Measurements from ENCODE around the gene CARS2.

Gene CARS2

DNA sequence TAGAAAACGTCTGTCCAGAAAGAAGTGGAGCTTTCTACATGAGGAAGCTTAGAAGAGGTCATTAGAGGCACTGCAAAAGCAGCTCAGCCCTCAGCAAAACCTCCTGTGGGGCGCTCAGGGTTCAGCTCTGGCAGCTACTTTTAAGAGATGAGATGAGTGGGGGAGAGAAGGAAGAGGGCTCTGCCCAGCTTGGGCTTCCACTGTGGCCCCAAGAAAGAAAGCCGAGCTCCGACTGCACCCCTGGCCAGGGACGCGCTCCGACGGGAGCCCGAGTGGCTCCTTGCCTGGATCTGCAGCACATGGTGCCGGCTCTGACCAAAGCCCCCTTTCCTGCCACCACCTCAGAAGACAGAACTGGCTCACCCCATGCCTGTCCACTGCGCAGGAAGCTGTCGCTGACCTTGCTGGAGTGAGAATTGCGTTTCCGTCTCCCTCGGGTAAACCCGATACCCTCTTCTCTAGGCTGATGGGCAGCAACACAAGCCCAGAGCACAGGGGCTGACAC, 54.1 kb downstream of the CARS2 start:
- DNase-seq (ENCODE audit: low read depth): no peak

DNA sequence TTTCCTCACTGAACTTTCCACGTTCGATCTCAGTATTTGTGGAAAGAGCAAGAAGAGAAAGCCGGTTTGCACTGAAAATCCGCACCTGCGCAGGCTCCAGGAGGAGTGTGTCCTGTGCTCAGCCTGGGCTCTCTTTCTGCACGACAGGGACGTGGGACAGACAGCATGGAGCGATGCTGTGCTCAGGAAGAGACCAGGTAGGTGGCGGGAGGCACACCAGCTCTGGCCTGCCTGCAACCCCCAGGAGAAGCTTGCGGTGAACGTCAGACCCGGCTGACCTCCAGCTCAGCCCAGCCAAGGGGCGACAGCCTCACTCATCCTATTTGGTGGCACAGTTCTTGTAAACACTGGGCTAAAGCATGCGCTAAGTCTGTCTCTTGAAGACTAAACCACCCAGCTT, 54.6 kb downstream of the CARS2 start:
- DNase-seq (ENCODE audit: low read depth): no peak

DNA sequence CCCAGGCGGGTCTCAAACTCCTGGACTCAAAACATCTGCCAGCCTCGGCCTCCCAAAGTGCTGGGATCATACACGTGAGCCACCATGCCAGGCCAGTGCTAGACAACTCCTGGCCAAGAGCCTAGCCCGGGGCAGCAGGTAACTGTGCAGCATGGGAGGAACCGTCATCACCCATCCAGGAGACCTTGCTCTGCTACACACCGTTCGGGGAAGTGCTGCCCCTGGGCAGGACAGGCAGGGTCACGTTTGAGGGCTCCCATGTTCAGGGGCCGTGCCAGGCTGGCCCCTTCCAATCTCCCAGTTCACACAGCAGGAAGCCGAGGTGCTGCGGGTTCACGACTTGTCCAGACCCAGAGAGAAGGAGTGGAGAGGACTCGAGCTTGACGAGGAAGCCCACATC, 55.5 kb downstream of the CARS2 start:
- no peak for DNase-seq (ENCODE audit: low read depth)

DNA sequence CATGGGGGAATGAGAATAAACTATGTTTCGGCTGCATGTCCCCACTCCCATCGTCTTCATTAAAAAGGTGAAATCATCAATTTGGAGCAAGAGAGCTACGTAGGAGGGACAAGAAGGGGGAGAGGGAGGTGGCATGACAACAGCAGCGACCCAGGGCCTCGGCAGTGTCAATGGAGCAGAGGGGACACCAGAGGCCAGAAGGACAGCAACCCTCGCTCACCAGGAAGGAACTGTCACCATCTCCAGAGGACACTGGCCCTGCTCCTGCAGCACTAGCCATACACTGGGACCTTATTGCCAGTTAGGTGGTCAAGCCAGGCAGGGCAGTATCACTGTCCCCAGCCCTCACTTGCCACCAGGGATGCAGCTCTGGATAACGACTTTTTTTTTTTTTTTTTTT, 56.4 kb downstream of the CARS2 start:
- no peak for DNase-seq (ENCODE audit: low read depth)

DNA sequence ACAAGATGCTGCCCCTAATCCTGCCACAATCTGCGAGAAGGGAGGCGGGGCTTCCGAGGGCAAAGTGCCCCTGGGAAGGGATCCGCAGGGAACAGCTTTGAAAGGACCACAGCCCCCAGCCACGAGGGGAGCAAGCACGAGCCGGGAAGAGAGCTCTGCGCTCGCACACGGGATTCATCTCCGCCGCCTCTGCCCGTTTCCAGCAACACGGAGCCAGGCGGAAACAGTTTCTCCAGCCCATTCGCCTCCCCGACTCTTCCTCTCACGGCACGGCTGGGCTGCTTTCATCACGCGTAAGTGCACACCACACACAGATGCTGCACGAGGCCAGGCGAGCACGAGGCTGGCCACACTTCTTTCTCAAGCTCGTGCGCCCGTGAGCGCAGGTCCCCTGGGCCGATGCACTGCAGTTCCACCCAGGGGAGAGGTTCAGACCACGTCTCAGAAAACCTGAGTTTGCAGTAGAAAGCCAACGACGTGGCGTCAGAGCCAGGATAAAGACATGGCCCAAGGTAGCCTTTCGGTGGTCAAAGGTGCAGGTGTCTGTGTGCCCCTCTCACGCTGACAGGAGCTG, 57.0 kb downstream of the CARS2 start:
- DNase-seq (ENCODE audit: low read depth): no peak

DNA sequence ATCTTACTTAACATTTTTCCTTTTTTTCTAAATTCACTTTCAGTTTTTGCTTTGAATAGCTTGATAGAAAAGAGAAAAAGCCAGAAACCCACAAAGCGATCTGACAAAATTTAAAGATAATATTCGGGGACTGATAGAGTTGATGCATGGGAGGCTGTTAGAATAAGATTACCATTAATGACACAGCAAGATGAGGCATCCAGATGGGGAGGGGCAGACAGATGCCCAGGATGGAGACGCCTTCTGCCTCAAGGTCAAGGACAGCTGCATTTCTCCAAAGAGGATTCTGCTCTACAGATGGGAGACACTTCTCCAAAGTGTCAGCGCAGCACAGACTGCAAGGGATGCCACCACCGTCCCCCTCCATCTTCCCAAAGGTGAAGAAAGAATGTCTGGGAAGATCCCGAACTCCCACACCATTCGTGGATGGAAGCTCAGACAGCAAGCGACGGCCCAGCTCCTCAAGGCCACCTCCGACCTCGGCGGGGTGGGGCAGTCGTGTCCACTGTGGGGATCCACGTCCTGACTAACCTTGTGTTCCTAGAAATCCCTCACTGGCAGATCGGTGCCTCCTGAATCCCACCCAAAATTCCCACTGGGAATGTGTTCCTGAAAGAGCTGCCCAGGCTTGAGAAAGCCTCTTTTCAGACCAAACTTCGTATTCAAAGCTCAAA, 57.6 kb downstream of the CARS2 start:
- no peak for DNase-seq (ENCODE audit: low read depth)

DNA sequence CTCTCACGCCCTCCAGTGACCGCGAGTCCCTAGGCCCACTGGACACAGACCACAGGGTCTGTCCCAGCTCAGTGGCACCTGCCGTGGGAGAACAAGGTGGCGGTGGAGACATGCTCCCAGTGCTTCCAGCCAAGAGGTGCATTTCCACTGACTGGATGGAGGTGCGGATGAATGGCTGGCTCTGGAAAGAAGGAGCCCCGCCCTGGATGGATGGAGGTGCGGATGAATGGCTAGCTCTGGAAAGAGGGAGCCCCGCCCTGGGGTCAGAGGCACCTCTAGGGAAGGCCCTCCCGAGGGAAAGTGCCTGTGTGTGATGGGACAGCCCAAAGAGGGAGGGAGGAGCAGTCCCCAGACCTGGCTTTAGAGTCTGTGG, 58.6 kb downstream of the CARS2 start:
- no peak for DNase-seq (ENCODE audit: low read depth)

DNA sequence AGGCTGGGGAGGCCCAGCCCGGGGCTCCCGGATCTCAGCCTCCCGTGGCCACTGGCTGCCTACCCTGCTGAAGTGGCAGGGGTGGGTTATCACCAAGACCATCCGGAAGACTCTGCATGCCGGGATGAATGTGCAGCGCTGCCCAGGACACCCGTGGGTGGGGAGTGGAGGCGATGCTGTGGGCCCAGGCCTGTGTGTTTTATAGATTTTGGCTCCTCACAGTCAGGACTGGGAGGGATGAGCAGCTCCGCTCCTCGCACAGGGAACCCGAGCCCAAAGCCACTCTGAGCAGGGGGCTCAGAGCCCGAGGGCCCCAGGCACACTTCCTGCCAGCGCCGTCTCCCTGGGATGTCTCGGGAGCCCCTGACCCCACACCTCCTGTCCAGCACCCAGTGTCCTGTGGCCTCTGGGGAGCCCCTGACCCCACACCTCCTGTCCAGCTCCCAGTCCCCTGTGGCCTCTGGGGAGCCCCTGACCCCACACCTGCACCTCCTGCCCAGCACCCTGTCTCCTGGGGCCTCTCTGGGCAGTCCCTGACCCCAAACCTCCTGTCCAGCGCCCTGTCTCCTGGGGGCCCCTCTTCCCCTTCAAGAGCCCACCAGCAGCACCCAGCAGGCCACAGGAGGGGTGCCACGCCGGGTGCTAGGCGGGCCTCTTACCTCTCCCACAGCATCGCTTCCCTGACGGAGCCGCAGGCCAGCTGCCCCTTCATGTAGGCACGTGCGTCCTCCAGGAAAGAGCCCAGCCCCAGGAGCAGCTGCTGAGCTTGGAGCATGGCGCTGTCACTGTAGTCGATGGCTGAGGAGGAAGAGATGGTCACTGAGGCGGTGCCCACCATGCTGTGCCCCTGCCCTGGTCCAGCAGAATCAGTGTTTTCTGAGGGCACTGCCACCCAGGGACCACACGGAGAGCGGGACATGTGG, 59.2 kb downstream of the CARS2 start:
- no peak for DNase-seq (ENCODE audit: low read depth)

DNA sequence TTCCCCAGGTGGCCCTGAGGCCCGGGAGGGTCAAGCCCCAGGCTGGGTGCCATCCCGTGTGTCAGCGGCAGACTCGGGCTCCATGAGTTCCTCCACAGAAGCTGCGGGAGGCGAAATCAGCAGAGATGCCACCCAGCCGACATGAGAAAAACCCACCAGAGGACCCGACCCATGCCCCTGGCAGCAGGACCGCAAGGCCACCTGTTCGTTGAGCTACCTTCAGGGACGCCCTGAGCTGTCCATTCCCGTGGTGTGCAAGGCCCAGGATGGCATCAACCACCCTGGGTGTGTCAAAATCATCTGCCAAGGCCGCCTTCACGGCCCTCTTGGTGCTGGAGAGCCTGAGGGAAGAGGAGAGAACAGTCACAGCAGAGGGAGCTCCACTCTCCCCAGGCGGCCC, 60.2 kb downstream of the CARS2 start:
- no peak for DNase-seq (ENCODE audit: low read depth)

DNA sequence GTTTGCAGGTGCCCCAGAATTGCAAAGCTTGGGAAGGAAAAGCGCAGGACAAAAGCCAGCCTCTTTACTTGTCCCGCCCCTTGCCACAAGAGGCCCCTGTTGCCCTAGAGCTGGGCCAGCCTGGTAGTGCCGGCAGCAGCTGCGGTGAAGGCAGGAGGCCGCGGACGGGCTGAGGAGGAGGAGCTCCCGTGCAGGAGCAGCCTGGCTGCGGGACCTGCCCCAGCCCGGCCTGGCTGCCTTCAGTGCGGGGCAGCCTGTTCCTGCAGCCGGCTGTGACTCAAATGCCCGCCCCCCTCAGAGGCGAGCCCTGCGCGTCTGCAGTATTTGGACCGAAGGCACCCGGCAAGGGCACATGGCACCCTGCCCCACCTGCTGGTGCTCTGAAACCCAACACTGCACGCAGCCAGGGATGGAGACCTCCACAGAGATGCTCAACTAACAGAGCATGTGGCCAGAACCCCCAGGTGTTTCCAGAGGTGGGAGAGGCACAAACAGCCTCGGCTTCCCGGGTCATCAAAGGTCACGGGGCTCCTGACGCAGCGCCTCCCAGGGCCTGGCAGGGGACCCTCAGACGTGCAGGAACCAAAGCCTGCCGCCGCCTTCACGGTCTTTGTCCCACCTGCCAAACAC, 60.9 kb downstream of the CARS2 start:
- peak; percentile 77 for DNase-seq (ENCODE audit: low read depth)

DNA sequence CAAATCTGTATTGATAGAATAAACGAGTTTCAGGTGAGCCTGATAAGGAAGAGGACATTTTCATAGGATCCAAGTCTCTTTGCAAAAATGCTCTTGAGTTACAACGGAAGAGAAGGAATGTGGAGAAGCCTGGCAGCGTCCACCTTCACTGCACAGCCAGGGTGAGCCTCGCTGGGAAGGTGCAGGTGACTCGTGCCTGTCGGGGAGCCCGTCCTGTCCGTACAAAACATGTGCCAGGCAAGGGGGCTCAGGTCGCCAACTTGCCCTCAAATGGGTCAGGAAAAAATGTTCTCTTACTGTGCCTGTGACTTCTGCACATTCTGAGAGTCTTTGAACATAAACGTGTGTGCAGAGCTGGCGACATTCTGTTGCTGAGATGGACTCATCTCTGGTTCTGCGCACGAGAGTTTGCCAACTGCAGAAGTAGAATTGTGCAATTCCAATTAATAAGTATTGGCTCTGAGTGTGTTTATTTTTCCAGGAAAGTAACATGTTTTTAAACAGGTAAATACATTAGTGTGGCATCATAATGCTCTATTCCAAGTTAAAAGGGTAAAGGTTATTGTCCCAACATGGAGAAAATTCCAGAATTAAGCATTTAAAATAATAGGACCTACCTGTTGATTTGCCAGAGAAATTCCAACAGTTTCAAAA, 62.0 kb downstream of the CARS2 start:
- DNase-seq (ENCODE audit: low read depth): peak; percentile 18

DNA sequence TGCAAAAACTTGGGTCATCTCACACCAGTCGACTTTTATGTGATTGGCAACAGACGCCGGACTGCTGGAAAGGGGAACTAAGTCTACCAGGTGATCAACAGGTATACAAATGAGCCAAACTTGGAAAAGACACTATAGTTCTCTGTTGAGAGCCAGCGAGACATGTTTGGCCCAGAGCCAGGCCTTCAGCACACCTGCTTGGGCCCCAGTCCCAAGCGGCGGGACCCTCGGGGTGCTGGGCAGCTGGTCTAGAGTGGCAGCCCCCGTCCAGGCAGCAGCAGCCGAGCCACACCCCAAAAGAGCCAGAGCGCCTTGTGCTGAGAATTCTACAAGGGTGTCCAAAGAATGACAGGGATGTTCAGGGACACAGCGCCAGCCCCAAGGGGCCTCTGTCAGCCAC, 62.6 kb downstream of the CARS2 start:
- DNase-seq (ENCODE audit: low read depth): no peak

DNA sequence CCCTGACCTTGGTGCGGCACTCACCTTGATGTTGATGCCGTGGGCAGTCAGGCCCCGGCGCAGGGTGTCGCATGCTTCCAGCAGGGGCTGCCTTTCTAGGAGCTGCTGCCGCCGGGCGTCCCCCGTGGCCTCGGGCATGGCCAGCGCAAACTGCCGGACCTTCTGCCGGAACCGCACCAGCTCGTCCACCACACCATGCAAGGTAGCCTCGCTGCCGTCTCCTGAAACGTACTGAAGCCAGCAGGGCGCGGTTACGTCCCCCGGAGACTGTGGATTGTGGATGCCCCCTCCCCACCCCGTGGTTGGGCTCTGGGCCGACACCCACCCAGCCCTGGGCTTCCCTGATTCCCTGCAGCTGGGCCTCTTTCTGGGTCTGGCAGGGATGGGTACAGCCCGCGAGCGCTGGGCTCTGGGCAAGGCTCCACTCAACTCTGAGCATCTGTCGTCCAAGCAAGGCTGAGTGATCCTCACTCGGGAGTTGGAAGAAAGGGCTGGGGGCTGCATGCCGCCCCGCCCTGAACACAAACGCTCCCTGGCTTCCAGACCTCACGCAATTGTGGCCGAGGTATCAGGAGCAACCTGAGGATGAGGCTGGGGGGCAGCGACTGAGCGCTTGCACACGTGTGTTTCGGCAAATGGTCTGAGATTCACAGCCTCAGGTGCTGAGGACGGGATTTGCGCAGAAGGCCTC, 63.5 kb downstream of the CARS2 start:
- no peak for DNase-seq (ENCODE audit: low read depth)

DNA sequence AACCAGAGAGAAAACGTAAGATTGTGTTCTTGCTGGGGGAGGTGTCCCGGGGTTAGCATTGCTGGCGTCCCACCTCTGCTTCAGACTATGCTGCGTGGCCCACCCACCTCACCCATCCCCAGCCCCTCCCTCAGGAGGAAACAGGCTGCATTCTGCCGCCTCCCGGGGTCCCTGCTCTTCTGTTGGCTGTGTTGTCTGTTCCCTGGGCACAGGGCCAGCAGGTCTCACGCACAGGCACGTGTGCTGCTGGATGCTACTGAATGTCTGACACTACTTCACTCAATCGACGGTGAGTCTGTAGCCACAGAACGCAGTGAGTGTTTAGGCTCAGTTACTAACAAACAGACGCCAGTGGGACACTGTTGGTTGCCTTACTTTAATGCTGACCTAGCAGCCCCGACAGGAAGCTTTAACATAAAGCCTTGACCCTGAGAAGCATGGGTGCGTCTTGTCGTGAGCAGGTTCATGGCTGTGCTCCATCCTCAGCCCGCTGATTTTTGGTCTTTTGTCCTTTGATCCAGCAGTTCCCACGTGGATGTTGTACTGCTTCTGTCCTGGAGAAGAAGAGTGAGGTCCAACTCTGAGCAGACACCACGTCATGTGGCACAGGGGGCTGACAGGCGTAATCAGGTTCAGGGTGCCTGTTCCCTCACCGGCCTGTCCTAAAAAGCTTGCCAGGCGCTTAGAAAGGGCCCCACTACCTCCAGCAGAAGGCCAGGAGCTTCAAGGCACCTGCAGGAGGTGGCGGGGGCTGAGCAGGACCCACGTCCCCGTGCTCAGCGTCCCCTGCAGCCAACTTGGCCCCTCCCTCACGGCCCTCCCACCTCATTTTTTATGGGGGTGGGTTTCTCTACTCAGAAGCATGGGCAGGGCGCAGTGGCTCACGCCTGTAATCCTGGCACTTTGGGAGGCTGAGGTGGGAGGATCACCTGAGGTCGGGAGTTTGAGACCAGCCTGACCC, 64.6 kb downstream of the CARS2 start:
- DNase-seq (ENCODE audit: low read depth): no peak

DNA sequence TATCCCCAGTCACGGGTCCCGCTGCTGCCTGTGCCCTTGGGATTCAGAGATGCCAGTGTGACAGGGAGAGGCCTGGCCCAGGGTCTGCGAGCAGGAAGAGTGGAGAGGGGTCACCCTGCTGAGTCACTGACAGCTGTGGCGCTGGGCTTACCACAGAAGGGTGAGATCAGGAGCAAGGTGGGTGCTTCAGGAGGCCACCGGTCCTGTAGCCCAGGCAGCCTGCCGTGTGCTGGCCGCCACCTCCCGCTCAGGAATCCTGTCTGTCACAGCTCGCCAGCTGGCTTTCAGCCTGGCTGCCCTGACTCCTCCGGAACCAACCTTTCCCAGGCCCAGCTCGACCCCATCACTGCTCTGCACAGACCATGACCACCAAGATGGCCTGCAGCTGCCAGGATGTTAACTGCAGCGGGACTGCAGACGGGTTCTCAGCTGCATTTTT, 65.3 kb downstream of the CARS2 start:
- DNase-seq (ENCODE audit: low read depth): no peak

DNA sequence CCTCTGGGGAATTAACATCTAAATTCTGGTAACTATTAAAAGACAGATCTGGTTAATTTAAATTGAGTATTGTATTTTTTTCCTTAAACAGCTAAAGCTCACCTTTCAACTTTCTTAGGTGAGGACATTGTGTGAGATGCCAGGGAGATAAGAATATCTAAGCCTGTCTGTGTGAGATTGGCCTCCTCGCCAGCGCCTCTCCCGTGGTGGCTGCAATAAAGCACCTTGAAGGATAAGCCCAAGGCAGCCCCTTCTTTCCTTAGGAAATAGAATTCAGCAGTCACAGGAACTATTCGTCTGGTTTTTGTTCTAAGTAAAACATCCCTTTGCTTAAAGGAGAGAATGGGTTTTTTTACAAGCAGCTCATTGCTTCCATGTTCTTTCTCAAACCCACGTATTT, 66.0 kb downstream of the CARS2 start:
- DNase-seq (ENCODE audit: low read depth): no peak

DNA sequence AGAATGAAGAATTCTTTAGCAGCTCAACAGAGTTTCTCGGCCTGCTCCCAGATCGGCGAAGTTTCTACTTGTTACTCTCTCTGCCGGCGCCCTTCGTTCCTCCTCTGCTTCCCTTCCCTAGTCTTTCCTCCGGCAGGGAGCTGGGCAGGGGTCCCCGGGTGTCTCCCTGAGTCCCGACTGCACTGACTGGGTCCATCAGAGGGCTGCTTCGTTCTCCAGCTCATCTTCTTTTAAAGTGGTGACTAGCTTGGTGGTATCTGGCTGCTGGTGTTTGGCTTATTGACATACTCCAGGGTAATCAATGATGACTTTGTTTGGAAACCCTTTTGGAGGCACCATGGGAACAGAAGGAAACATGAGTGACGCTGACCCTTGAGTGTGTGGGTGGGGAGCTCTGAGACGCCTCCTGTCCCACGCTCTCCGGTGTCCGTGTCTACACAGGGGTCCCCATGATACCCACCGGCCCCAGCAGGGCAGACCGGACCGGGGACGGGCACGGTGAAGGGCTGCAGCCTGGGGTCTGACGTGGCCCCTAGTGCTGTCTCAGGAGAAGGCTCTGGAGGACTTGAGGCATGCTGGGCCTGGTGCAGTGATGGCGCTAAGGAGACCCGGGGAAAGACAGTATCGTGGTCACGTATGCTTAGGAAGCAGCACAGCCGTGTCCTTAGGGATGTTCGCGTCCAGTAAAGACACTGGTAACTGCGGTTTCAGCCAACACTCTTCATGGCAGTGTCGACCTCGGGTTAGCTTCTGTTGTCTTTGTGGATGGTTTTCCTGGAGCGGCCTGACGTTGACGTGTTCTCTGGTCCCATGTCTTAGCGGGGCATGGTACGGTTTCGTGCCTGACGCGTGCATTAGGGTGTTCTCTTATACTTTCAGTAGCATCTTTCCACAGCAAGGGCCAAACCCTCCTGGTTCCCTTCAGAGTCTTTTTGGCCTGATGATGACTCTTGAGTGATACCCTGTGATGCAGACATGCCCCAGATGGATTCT, 66.8 kb downstream of the CARS2 start:
- DNase-seq (ENCODE audit: low read depth): no peak

DNA sequence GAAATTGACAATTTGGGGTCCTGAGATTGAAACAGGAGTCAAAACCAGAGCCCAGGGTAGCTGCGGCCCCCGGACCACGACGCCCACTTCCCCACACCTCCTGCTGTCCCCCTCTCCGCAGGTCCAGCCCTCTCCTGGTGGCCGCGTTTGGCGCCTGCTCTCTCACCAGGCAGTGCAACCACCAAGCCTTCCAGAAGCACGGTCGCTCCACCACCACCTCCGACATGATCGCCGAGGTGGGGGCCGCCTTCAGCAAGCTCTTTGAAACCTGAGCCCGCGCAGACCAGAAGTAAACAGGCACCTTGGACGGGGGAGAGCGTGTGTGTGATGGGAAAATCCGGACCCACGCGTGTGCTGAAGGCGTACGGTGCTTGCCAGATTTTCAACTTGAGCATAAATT, 67.7 kb downstream of the CARS2 start:
- DNase-seq (ENCODE audit: low read depth): no peak

DNA sequence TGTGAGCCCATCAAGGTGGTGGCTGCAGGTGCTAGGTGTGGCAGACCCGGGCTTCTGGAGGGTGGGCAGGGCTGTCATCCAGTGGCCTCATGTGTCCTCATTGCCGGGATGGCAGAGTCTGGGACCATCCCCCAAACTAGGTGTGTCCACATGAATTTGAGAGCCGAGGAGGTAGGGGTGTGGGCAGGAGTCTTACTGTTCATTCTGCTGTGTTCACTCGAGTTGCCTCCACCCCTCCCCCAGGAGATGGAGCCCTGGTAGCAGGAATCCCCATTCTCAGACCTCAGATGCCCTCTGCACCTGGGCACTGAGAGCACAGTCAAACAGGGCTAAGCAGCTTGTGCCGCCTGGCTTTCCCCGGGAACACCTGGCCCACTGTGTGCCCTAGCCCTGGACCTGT, 68.2 kb downstream of the CARS2 start:
- no peak for DNase-seq (ENCODE audit: low read depth)

All from fibroblast of gingiva (primary cell).